ENCODE results near the gene TMEM240.

DNA sequence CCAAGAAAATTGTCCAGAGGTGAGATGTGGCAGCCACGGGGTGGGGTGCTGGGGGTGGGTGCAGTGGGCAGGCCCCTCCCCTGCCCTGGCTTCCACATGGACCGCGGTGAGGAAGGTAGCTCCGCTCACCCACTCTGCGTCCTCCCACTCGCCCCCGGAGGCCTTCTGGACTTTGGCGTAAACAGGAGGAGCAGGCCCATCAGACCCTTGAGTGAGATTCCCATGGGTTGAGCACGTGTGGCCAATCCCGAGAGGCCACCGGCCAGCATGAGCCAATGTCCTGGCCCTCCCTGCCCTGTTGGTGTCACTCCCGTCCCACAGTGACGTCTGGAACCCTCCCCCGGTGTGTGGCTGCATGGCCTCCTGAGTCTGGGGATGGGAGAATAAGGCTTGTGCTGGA, 8.2 kb upstream of the TMEM240 start:
- TF ChIP-seq, protein P1, sequence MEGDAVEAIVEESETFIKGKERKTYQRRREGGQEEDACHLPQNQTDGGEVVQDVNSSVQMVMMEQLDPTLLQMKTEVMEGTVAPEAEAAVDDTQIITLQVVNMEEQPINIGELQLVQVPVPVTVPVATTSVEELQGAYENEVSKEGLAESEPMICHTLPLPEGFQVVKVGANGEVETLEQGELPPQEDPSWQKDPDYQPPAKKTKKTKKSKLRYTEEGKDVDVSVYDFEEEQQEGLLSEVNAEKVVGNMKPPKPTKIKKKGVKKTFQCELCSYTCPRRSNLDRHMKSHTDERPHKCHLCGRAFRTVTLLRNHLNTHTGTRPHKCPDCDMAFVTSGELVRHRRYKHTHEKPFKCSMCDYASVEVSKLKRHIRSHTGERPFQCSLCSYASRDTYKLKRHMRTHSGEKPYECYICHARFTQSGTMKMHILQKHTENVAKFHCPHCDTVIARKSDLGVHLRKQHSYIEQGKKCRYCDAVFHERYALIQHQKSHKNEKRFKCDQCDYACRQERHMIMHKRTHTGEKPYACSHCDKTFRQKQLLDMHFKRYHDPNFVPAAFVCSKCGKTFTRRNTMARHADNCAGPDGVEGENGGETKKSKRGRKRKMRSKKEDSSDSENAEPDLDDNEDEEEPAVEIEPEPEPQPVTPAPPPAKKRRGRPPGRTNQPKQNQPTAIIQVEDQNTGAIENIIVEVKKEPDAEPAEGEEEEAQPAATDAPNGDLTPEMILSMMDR (IDR thresholded peaks at IDR 0.05), result no peak
- no peak for TF ChIP-seq EZH2 (IDR thresholded peaks at IDR 0.05; ENCODE audit: borderline replicate concordance, insufficient read depth, low read depth, low read length, poor library complexity, severe bottlenecking)
